Kasumi-1 (cell line): Measurements from ENCODE around the gene CALD1.

ENCODE experiments used
- DNase-seq, 2 experiments: peaks; one replicate each; lab custom pipeline; 2025; lab: John Stamatoyannopoulos, UW

CALD1 gene

DNA sequence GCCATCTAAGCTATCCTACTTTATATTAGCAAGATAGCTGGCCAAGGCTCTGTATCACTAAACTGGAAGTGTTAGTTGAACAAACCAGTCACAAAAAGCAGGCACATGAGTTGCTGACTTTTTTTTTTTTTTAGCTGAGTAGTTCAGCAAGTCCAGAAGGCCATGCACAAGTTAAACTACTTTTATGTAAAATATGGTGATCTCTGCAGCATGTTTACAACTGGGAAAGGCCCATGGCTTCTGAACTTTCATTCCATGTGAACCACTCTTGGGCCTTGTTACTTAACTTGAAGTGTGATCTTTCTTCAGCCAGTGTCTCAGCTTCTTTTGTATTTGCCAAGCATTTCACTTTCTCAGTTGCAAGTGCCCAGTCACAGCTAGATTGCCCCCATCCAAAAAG, 78.5 kb downstream of the CALD1 start:
- no peak for DNase-seq

DNA sequence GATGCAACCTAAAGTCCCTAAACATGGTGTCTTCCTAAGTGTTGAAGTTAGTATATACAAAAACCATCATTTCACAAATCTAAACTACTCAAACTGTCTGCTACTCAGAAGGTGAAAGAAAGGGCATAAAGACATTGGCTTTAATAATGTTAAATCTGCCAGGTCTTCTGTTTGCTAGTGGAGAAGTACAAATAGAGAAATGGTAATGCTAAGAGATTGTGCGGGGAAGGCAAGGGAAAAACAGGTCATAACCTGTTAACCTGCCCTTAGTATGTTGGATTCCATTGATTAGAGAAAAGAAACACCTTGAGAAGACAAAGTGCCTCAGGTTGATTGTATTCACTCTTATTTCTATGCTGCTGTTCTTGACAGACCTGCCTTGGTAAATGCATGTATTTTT, 80.3 kb downstream of the CALD1 start:
- DNase-seq = no peak

DNA sequence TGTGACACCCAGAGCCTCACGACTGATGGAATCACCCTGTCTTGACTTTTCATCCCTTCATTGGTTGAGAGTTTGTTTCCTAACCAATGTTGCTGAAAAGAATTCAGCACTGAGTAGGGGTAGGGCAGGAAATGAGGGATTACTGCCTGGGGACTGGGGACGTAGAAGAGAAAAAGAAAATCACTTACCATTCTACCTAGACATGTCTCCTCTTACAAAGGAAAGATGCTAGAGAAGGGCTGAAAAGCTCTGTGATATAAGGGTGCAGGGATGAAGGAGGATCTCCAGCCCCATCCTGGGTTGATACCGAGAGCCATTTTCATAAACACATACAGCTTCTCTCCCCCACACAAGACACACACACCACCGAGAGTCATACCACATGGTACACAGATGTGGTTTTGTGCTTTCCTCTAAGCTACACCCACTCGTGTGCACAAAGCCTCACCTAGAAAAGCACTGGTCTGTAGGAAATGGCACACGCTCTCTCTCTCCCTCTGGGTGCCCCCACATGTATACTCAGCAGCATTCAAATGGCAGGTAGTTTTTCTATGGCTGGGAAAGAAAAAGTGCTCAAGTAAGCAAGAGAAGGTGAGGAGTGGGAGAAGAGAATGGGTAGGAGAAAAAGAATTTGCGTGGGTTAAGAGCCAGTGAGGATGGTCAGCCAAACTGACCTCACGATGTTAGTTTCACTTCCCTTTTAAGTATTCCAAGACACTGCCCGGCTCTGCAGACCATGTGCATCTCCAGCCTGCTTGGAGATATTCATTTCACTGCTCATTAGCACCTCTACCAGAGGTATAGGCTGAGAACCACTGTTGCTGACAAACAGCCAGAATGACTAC, 85.8 kb downstream of the CALD1 start:
- no peak for DNase-seq

DNA sequence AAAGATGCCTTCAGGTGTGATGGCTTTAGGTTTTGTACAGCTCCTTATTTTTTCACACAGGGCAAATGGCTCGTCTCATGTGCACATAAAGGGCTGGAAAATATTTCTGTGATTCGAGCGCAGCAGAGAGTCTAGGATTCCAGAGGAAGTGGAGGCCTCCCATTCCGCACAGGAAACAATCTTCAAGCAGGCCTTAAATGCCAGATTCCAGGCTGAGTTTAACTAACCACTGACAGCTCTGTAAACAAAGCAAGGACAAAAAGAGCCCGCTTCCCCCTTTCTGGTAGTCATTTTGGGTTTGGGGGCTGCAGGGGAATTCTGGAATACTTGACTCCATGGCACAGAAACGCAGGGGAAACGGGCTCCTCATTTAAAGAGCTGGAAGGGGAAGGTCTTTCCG, 87.2 kb downstream of the CALD1 start:
- no peak for DNase-seq

DNA sequence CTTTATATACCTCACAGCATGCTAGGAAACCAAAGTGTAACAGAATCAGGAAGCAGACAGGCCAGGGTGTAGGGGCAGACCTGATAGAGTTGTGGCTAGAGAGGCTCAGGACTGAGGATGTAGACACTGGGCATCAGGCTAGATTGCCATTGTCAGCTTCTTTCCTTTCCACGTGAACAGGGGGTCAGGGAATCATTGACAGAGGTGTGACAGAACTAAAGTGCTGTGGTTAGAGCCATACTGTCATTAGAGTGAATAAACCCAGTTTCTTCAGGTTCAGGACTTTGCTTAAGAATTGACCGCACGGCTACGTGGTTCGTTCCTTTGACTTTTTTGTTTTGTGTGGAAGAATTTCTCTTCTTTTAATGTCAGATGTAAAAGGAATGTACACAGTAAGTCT, 90.7 kb downstream of the CALD1 start:
- no peak for DNase-seq

DNA sequence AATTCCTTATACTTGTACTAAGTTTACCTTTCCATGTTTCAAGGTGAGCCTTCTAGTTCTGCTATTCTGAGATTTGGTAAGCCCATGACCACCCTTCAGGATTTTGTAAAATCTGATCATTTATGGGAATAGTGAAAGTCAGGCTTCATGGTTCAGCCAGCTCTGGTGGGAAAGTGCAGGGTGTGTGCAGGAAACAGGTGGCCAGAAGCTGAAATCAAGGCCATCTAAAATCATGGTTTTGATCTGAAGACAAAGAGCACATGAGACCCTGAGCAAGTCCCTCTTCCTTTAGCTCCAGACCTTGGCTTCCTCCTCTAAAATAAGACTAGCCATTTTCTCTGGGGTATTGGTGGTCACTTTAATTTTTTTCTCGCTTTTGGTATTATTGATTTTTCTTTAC, 91.3 kb downstream of the CALD1 start:
- no peak for DNase-seq

DNA sequence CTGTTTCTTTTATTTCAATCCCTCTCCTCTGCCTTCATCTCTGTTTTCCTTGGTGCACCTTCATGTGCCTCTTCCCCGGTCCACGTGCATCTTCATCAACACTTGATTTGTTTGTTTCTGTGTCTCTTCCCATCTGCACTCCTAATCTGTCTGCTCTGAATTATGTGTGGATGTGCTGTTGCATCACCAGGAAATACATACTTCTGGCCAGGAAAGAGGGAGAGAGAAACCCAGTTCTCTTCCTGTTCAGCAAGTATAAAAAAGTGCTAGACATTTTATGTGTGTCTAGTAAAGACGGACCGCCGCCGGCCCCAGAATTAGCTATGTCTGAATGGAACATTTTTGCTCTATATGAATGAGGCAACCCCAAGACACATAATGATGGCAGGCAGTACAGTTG, 93.8 kb downstream of the CALD1 start:
- DNase-seq = no peak

DNA sequence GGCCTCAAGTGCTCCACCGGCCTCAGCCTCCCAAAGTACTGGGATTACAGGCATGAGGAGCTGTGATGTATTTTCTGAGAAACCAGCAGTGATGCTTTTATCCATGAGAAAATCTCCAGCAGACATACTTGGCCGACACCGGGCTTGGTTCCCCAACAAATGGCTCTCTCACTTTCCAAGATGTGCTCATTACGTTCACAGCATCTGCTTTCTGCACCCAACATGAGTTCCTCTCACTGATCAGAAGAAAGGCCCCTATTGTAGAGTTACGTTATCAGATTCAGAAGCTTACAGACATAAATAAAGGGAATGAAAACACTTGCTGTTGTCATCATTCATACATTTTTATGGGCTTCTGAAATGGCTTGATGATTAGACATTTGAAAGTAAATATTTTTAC, 95.0 kb downstream of the CALD1 start:
- DNase-seq = no peak

DNA sequence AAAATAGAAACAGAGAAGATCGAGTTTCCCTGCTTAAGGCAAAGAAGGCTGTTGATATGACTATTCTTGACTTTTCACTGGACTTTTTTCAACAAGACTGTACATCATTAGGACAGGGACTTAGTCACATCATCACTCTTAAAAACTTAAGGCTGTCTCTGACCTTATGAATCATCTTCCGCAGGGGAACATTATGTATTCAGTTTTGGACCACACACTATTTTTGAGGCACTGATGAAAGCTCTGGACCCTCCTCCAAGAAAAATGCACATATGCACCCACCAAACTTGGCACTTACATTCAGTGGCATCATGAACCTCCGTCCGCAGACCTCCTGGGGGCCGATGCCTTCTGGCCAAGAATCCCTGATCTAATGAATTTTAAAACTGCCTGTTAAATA, 96.4 kb downstream of the CALD1 start:
- DNase-seq = no peak

DNA sequence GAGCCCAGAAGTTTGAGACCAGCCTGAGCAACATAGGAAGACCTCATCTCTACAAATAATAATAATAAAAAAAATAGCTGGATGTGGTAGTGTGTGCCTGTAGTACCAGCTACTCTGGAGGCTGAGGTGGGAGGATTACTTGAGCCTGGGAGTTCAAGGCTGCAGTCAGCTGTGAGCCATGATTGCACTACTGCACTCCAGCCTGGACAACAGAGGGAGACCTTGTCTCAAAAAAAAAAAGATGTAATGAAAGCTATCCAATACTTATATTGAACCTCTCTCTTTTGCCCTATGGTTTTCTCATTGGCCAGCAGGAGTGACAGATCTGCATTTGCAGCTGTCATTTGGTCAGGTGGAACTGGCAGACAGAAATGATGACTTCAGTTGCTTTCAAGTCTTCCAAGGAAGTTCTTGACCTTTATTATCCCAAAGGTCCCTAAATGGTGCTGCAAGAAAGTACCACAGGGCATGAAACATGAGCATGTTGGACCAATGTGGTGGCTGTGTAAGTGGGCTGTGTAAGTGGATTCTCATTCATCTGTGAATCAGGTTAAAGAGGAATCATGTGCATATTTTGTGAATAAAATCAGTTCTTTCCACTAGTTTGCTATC, 99.4 kb downstream of the CALD1 start:
- DNase-seq = no peak

DNA sequence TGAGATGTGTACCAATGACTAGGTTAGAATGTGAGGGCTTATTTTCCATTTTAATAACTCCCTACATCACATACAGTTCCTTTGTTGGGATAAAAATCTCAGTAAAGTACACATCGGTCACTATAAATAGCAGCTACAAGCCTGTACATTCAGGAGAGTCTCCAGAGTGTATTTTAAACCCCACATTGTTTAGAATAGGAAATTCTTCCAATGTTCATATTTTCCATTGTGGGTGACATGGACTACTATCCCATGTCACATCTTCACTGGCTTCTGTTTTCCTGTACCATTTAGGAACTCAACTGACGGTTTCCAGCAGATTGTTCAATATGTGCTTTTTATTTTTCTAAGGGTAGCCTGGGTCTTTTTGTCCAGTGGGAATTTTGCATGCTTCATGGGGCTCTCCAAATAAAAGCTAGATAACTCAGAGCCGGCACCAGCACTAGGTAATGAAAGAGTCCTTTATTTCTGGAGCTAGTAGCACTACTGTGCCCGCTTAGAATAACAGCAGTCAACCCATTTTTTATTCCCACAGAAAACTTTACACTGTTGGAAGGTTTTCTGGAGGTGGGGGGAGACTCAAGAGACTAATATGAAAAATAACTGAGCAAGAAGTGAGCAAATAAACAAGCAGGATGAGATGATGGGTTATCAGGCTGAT, 100.5 kb downstream of the CALD1 start:
- DNase-seq = no peak

DNA sequence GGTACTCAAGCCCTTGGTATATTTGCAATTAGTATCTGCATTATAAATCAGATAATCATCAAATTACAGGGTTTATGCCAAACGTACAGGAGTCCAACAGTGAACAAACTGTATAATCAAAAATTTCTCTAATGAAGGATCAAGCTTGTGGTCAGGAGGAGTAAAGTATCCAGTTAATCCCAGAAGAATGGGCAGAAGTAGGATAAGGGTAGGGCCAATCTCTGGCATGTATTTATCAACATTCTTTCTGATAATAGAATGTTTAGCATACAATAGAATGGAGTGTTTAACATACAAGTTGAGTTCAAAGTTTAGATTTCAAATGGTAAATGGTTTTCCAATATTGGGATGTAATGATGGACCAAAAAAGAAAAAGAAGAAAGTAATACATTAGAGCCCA, 103.0 kb downstream of the CALD1 start:
- no peak for DNase-seq

DNA sequence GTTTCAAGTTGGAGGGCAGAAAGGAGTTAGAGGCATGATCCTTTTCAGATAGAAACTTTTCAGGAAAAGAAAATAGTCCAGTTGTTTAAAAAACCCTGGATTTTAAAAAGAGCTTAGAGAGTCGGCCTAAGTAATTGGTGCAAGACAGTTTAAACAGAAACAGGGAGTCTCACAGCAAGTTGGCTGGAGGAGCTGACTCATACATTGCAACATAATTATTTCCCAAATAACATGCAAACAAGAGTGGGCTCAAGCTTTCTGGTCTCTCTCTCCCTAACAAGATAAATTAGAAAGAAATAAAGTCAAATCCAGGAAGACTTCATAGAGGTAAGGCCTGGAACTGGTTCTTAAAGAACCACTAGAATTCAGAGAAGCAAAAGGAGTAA, 106.5 kb downstream of the CALD1 start:
- DNase-seq = peak; percentile 3 to 10

DNA sequence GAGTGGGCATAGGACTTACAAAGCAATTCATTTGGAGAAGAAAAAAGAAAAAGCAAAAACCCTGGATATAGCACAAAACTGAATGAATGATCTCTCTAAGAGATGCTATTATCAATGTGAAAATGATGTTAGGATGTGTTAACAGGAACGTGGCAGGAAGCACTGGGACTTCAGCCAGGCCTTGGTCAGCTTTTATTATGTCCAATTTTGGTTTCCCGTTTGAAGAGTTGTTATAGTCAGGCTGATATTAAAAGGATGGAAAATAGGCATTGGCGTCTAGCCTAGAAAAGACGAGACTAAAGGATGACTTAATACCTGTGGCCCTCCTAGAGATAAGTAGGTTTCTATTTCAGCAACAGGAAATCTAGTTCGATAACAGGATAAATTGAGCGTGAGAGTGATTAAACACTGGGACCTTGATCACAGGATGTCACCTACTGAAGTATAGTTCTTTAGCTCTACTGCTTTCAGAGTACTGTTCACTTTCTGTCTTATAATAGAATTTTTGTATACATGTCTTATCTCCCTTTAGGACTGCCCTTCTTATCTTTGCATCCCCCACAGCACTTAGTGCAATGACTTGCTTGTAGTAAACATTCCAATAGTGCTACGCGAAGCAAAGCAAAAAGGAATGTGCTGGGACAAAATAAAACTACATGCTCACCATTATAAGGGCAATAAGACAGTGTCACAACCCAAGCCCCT, 107.1 kb downstream of the CALD1 start:
- no peak for DNase-seq

DNA sequence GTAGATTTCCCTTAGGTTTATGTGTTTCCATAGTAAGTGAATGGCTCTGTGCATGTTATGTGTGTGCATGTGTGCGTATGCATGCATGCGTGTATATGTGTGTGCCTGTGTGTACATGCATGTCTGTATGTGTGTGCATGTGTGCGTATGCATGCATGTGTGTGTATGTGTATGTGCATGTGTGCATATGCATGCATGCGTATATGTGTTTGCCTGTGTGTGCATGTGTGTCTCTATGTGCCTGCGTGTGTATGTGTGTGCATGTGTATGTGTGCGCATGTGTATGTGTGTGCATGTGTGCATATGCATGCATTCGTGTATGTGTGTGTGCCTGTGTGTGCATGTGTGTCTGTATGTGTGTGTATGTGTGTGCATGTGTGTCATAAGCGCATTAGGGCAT, 108.1 kb downstream of the CALD1 start:
- no peak for DNase-seq

DNA sequence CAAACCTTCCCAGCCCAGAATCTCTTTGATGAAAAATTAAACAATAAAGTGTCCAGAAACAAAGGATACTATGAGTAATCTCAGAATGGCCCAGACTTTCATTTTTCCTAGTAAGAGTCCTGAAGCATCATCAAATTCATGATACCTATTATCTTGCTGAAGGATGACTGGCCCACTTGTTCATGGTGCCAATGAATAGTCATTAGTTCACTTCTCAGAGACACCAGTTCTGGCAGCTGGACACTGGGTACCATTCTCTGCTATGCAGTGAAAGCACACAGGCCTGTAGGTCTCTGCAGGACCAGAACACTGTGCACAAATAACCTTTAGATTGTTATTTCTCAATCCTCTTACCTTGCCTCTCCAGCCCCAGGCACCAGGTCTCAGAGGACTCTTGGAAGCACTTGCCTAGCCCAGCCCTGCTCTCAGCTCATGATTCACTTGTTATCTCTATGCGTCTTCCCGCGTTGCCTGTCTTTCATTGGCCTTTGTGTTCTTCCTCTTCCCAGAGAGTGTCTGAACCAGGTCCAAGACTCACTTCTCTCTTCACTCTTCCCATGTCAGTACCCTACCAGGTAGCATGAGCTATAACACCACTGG, 108.8 kb downstream of the CALD1 start:
- DNase-seq = no peak

DNA sequence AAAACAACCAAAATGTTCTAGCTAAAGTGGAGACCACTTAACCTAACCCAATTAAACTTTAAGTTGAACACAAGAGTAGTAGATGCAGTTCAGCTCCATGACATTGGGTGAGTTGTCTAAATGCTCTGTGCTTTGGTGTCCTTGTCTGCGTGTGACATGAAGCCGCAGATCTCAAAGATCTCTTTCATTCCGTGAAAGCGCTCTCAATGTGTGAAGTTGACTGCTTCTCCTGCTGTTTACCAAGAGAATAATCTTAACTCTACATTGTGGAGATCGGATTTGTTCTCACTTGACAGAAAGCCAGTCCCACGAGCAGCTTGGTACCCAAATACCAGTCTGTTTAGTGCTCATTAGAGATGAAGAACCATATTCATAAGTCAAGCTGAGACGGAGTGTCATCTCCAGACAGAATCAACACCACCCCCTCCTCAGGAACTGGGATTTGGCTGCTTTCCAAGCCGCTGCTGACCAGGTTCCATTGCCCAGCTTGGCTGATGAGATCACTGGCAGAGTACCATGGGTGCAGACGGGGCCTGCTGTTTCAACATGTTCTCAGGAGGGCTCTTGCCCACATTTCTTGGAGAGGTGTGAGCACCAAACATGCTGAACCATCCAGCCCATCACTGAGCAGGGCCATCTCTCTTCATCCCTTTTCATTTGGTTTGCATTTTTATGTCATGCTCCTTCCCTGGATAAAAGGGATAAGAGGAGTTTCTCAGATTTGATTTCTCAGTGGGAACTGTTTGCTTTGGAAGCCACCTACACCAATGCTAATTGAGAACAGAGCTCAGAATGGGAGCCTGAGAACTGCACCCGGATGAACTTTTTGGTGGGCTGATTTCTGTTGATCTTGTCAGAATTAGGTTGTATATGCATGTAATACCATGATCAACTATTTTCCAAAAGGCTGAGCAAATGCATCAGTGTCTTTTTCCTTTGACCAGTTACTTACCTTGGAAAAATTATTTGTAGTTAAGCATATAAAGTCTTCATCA, 111.1 kb downstream of the CALD1 start:
- DNase-seq = no peak

DNA sequence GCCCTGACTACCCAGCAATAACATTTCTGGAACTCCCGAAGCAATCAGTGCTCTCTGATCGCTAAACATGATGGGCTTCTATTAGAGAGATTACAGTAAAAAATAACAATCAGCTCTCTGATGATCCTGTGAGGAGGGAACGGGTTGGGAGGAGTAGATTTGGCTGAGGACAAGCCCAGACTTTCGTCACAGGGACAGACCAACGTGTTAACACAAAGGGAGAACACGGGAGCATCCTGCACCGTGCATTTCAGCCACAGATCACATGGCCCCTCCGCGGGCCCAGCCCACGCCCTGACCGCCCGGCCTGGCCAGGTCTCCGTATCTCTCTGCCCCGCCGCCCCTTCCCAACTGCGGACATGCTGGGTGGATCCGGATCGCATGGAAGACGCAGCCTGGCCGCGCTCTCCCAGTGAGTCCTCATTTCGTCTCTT, 111.8 kb downstream of the CALD1 start:
- DNase-seq = no peak

DNA sequence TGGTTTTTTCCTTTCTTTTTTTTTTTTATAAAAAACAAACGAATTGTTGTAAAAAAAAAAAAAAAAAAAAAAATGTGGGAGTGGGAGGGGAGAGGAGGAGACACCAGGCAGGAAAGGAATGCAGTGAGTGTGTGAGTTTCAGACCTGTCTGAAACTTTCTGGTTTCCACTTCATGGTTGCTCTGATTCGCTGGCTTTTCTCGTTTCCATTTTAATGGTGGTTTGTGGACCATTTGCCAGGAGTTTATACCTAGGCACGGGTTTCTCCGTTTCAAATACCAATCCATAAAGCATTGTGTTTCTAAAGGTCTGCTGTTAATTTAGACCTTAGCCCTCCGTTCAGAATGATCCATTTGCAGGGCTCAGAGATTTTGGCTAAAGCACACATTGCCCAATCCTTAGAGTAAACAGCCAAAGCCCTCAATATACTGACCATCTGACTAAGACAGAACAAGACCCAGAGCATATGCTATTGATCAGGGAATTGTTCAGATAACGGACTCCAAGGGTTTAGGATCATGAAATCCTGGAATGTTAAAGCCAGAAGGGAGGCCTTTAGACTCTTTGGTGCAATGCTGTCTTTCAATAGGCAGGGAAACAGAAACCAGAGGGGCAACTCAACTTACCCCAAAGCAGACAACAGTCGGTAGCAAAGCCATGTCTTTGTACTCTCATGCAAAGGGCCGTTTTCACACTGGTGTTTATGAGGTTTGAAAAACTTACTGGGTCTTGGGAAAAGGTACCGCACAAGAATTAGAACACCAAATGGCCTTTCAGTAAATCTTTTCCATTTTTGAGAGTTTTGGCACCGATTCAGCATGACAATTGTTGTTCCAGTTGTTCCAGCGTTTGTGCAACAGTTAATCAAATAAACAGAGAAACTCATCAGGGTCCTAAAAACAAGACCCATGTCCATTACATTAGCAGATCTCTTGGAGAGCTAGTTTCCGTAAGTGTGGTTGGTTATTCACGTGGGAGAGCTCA, 112.6 kb downstream of the CALD1 start:
- no peak for DNase-seq

DNA sequence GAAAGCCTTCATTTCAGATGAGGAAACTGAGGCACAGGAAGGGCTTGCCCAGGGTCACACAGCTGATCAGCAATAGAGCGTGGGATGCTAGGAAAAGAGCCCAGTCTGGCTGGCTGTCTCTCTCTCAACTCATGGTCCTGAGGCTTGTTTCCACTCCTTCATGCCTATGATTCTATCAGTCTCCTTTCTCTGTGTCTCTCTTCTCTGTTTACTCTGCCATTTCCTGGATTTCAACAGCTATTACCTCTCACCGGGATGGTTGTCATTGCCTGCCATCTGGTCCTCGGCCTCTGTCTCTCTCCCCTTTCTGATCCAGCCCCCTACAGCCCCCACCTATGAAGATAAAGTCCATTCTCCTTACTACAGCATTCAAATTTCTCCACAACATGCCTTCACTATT, 113.5 kb downstream of the CALD1 start:
- DNase-seq = no peak
